Natural killer cell treated with Interleukin-12 subunit alpha and Interleukin-12 subunit beta and Interleukin-15 and Interleukin-18, amount 100 ng/mL, for 72 hours (primary cell): ENCODE measurements around the gene SMIM14. TPM values are rescaled to one million over a fixed set of nuclear protein-coding genes. Genes with fewer than 3 reads are reported as not detected.
"Not testable (repeated sequence)": the region's sequence is repeated elsewhere in the genome, so short reads cannot be mapped to it uniquely, and the experiment has no call there.

ENCODE experiments used
- ATAC-seq, 2 donors: fragments of 150-1000 bp; cut with Tn5 transposase in 1 of 2; sonication (Bioruptor Pico), chemical (Tn5 transposase) in 1 of 2; 2 replicates each; pipeline ENCODE4 v1.10.0; 2021
- DNase-seq: peaks from one replicate; pipeline ENCODE4 v3.0.0; 2022; ENCODE audit warnings: low spot score
- H3K27ac Mint-ChIP-seq, 2 donors: 1 replicate in 1 of 2; 2 replicates in 1 of 2; pipeline ENCODE4 v1.8.0; 2022; ENCODE audit warnings: mixed read lengths in 2 of 2, mild to moderate bottlenecking in 1 of 2, moderate library complexity in 1 of 2
- H3K27me3 Mint-ChIP-seq, 2 donors: 1 replicate in 1 of 2; 2 replicates in 1 of 2; pipeline ENCODE4 v1.8.0; 2022; ENCODE audit warnings: mixed read lengths in 2 of 2
- H3K36me3 Mint-ChIP-seq: one replicate; pipeline ENCODE4 v1.8.0; 2022; ENCODE audit warnings: mixed read lengths
- H3K4me1 Mint-ChIP-seq, 2 donors: 1 replicate in 1 of 2; 2 replicates in 1 of 2; pipeline ENCODE4 v1.8.0; 2022; ENCODE audit warnings: low read depth in 2 of 2, mixed read lengths in 2 of 2, mild to moderate bottlenecking in 1 of 2
- H3K4me3 Mint-ChIP-seq: one replicate; pipeline ENCODE4 v1.8.0; 2022; ENCODE audit warnings: mixed read lengths
- H3K9me3 Mint-ChIP-seq: 2 replicates; pipeline ENCODE4 v1.8.0; 2022; ENCODE audit warnings: mixed read lengths
- total RNA-seq, 2 donors: library from RNA; stranded (reverse); gene quantifications; one replicate each; pipeline ENCODE4 v1.2.3, GENCODE V29; 2022

SMIM14 gene
- total RNA-seq, result 1 to 10 TPM; 2.5 to 7.8 TPM

- peak; percentile 99 for DNase-seq
- Mint-ChIP-seq H3K4me1 (peaks cover 22 to 34% of the 10 kb centered on the region in 2 donors), H3K27ac (peak within 1 kb of the TSS; percentile 67 to 96), H3K4me3 (peak within 1 kb of the TSS; percentile 91), H3K36me3 (no peaks in the 10 kb centered on the region), H3K9me3 (no peaks in the 10 kb centered on the region), H3K27me3 (no peaks in the 10 kb centered on the region)
- peak; percentile 96 to 97 for ATAC-seq
These were observed at the start of gene SMIM14 for GRCh38 chr4:39638354-39639239. TSS of gene SMIM14 (minus strand) at chr4:39638865. CDS start at chr4:39605145, 33,720 bp downstream.

GRCh38 chr4:39687014-39687413 is 48.3 kb upstream of the SMIM14 start:
- Mint-ChIP-seq H3K27me3 (peaks cover 0 to 2% of the 10 kb centered on the region in 2 donors), H3K27ac (no peak overlapping the region), H3K36me3 (no peaks in the 10 kb centered on the region), H3K4me3 (no peak overlapping the region), H3K4me1 (no peaks in the 10 kb centered on the region), H3K9me3 (no peaks in the 10 kb centered on the region)
- DNase-seq, result no peak
- no peak for ATAC-seq

GRCh38 chr4:39685990-39686389 is 47.3 kb upstream of the SMIM14 start:
- H3K27me3 Mint-ChIP-seq, result peaks cover 0 to 2% of the 10 kb centered on the region in 2 donors
- no peaks in the 10 kb centered on the region for H3K4me1 Mint-ChIP-seq
- H3K36me3 Mint-ChIP-seq, result no peaks in the 10 kb centered on the region
- no peak overlapping the region for H3K4me3 Mint-ChIP-seq
- H3K9me3 Mint-ChIP-seq, result no peaks in the 10 kb centered on the region
- DNase-seq, result no peak
- no peak overlapping the region for H3K27ac Mint-ChIP-seq
- no peak for ATAC-seq

GRCh38 chr4:39682138-39682537 is 43.5 kb upstream of the SMIM14 start:
- no peaks in the 10 kb centered on the region for H3K36me3 Mint-ChIP-seq
- ATAC-seq (no peak), DNase-seq (no peak)
- peaks cover 2 to 6% of the 10 kb centered on the region in 2 donors for H3K27me3 Mint-ChIP-seq
- H3K27ac Mint-ChIP-seq, result no peak overlapping the region
- H3K4me3 Mint-ChIP-seq, result no peak overlapping the region
- H3K9me3 Mint-ChIP-seq, result no peaks in the 10 kb centered on the region
- H3K4me1 Mint-ChIP-seq, result no peaks in the 10 kb centered on the region

- not testable (repeated sequence) for H3K9me3 Mint-ChIP-seq, H3K27me3 Mint-ChIP-seq, DNase-seq, H3K4me3 Mint-ChIP-seq, ATAC-seq, H3K27ac Mint-ChIP-seq, H3K4me1 Mint-ChIP-seq, H3K36me3 Mint-ChIP-seq
These were observed 42.3 kb upstream of the SMIM14 start for GRCh38 chr4:39681003-39681402.

- H3K9me3 Mint-ChIP-seq, H3K27ac Mint-ChIP-seq, DNase-seq, H3K36me3 Mint-ChIP-seq, ATAC-seq, H3K4me1 Mint-ChIP-seq, H3K27me3 Mint-ChIP-seq, H3K4me3 Mint-ChIP-seq: not testable (repeated sequence)
These were observed 37.0 kb upstream of the SMIM14 start for GRCh38 chr4:39675681-39676080.

- H3K4me3 Mint-ChIP-seq, H3K27ac Mint-ChIP-seq, H3K27me3 Mint-ChIP-seq, DNase-seq, H3K36me3 Mint-ChIP-seq, H3K9me3 Mint-ChIP-seq, ATAC-seq, H3K4me1 Mint-ChIP-seq: not testable (repeated sequence)
These were observed 31.6 kb upstream of the SMIM14 start for GRCh38 chr4:39670296-39670695.

GRCh38 chr4:39668887-39669286 is 30.2 kb upstream of the SMIM14 start:
- Mint-ChIP-seq H3K36me3 (no peaks in the 10 kb centered on the region), H3K27me3 (peaks cover 7% of the 10 kb centered on the region in 2 donors), H3K4me1 (peaks cover 0 to 5% of the 10 kb centered on the region in 2 donors), H3K4me3 (no peak overlapping the region), H3K9me3 (peaks cover 3% of the 10 kb centered on the region), H3K27ac (no peak overlapping the region)
- ATAC-seq, result no peak
- DNase-seq, result no peak

GRCh38 chr4:39667706-39668105 is 29.0 kb upstream of the SMIM14 start:
- no peaks in the 10 kb centered on the region for H3K36me3 Mint-ChIP-seq
- peak overlapping the region in 1 of 2 donors; percentile 20 for H3K27ac Mint-ChIP-seq
- no peak for DNase-seq
- peaks cover 3% of the 10 kb centered on the region for H3K9me3 Mint-ChIP-seq
- peaks cover 7% of the 10 kb centered on the region in 2 donors for H3K27me3 Mint-ChIP-seq
- no peak for ATAC-seq
- no peak overlapping the region for H3K4me3 Mint-ChIP-seq
- peaks cover 0 to 5% of the 10 kb centered on the region in 2 donors for H3K4me1 Mint-ChIP-seq

- no peak for DNase-seq
- Mint-ChIP-seq H3K9me3 (no peaks in the 10 kb centered on the region), H3K36me3 (no peaks in the 10 kb centered on the region), H3K27me3 (peaks cover 4 to 7% of the 10 kb centered on the region in 2 donors), H3K4me3 (no peak overlapping the region), H3K4me1 (peaks cover 0 to 5% of the 10 kb centered on the region in 2 donors), H3K27ac (no peak overlapping the region)
- no peak for ATAC-seq
These were observed 26.4 kb upstream of the SMIM14 start for GRCh38 chr4:39664828-39665731.

- Mint-ChIP-seq H3K9me3 (no peaks in the 10 kb centered on the region), H3K36me3 (no peaks in the 10 kb centered on the region), H3K4me1 (peaks cover 0 to 5% of the 10 kb centered on the region in 2 donors), H3K4me3 (no peak overlapping the region), H3K27ac (no peak overlapping the region), H3K27me3 (peaks cover 4 to 7% of the 10 kb centered on the region in 2 donors)
- ATAC-seq, result no peak
- DNase-seq, result no peak
These were observed 24.0 kb upstream of the SMIM14 start for GRCh38 chr4:39662683-39663082.

GRCh38 chr4:39660757-39661156 is 22.1 kb upstream of the SMIM14 start:
- peaks cover 4 to 7% of the 10 kb centered on the region in 2 donors for H3K27me3 Mint-ChIP-seq
- ATAC-seq (no peak), DNase-seq (no peak)
- no peaks in the 10 kb centered on the region for H3K36me3 Mint-ChIP-seq
- peaks cover 0 to 10% of the 10 kb centered on the region in 2 donors for H3K4me1 Mint-ChIP-seq
- no peak overlapping the region for H3K4me3 Mint-ChIP-seq
- H3K9me3 Mint-ChIP-seq, result no peaks in the 10 kb centered on the region
- H3K27ac Mint-ChIP-seq, result no peak overlapping the region

GRCh38 chr4:39660045-39660444 is 21.4 kb upstream of the SMIM14 start:
- Mint-ChIP-seq H3K9me3 (no peaks in the 10 kb centered on the region), H3K36me3 (no peaks in the 10 kb centered on the region), H3K4me3 (no peak overlapping the region), H3K27ac (no peak overlapping the region), H3K4me1 (peaks cover 0 to 8% of the 10 kb centered on the region in 2 donors), H3K27me3 (peaks cover 4 to 5% of the 10 kb centered on the region in 2 donors)
- DNase-seq (no peak), ATAC-seq (no peak)

GRCh38 chr4:39658756-39659155 is 20.1 kb upstream of the SMIM14 start:
- Mint-ChIP-seq H3K36me3 (no peaks in the 10 kb centered on the region), H3K4me3 (no peak overlapping the region), H3K27me3 (no peaks in the 10 kb centered on the region), H3K4me1 (peaks cover 0 to 5% of the 10 kb centered on the region in 2 donors), H3K9me3 (no peaks in the 10 kb centered on the region), H3K27ac (no peak overlapping the region)
- ATAC-seq (no peak), DNase-seq (no peak)
